HL-60 (cell line): ENCODE measurements around the gene LRRC39.

Source experiments
- DNase-seq, 2 experiments: peaks; one replicate each; pipeline ENCODE4 v3.0.0-alpha.2; 2010 to 2020; ENCODE audit warnings: low read depth in 1 of 2, low spot score in 1 of 2
- H3K27ac ChIP-seq: fragments of 250-450 bp; sonication (Bioruptor Pico); replicated peaks from 2 replicates; pipeline ENCODE4 v1.5.1; 2020; ENCODE audit warnings: mild to moderate bottlenecking, moderate library complexity
- H3K27me3 ChIP-seq: fragments of 250-450 bp; sonication (Bioruptor Pico); 2 replicates; pipeline ENCODE4 v1.5.1; 2021; ENCODE audit warnings: mild to moderate bottlenecking, moderate library complexity; ENCODE audit not compliant: insufficient read depth, poor library complexity, severe bottlenecking
- H3K4me3 ChIP-seq: replicated peaks from 2 replicates; pipeline ENCODE4 v1.5.1; 2011; ENCODE audit warnings: mild to moderate bottlenecking, control low read depth, low read length; ENCODE audit not compliant: insufficient read depth
- CTCF ChIP-seq: IDR thresholded peaks from one replicate; pipeline ENCODE4 v1.5.1; 2011; ENCODE audit warnings: low read length, control low read depth, inconsistent platforms; ENCODE audit not compliant: insufficient read depth
- GABPA ChIP-seq: IDR thresholded peaks from 2 replicates; pipeline ENCODE4 v1.6.1; 2012; ENCODE audit warnings: low read depth
- POLR2AphosphoS5 ChIP-seq: IDR thresholded peaks from 2 replicates; pipeline ENCODE4 v1.6.1; 2012; ENCODE audit warnings: low read depth
- REST ChIP-seq: IDR thresholded peaks from 2 replicates; pipeline ENCODE4 v1.6.1; 2012; ENCODE audit warnings: low read depth; ENCODE audit not compliant: insufficient replicate concordance
- SPI1 ChIP-seq: IDR thresholded peaks from 2 replicates; pipeline ENCODE4 v1.6.1; 2012; ENCODE audit warnings: low read depth, mild to moderate bottlenecking, borderline replicate concordance

Gene LRRC39

GRCh38 chr1:100151679-100152078 is 26.4 kb downstream of the LRRC39 start:
- no peak for DNase-seq
- no peak overlapping the region for H3K27ac ChIP-seq

DNA sequence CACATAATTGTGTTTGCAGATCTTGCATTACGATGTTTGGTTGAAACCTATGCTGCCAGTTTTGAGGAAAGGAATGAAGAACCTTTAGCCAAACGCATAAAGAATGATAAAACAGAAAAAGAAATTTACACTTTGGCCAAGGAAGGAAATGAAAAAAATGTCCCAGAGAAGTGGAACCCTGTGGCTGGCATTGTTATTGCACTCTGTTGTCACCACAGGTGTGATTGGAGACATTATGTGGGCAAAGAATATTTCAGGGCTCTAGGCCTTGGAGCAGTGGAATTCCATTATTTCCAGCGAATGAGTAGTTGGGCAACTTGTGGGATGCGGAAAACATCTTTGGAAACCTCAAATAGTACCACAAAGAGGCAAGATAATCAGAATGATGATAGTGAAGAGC is 30.2 kb downstream of the LRRC39 start:
- DNase-seq: no peak
- no peaks in the 10 kb centered on the region for H3K27me3 ChIP-seq
- H3K4me3 ChIP-seq: no peak overlapping the region
- H3K27ac ChIP-seq: no peak overlapping the region
- TF ChIP-seq SPI1: no peak
- TF ChIP-seq POLR2AphosphoS5: no peak
- no peak for TF ChIP-seq CTCF
- TF ChIP-seq REST: no peak
- no peak for TF ChIP-seq GABPA

More at GRCh38 chr1:100151679-100152078, 26.4 kb downstream of the LRRC39 start:
- Histone ChIP-seq H3K4me3 (no peak overlapping the region), H3K27me3 (no peaks in the 10 kb centered on the region)
- TF ChIP-seq REST (no peak), SPI1 (no peak), GABPA (no peak), CTCF (no peak), POLR2AphosphoS5 (no peak)

GRCh38 chr1:100146958-100147357 is 31.1 kb downstream of the LRRC39 start:
- TF ChIP-seq GABPA (no peak), REST (no peak), SPI1 (no peak), CTCF (no peak), POLR2AphosphoS5 (no peak)
- no peak overlapping the region for H3K27ac ChIP-seq

More at GRCh38 chr1:100146958-100147357, 31.1 kb downstream of the LRRC39 start:
- no peak for DNase-seq
- Histone ChIP-seq H3K27me3 (no peaks in the 10 kb centered on the region), H3K4me3 (no peak overlapping the region)
